RWPE1 (cell line): ENCODE measurements around the gene AUTS2.

Experiments
- CTCF ChIA-PET: fragments of 350-600 bp; sonication (Branson Sonifier 250); formaldehyde crosslinking; extraction: SDS; loops from one replicate; lab custom pipeline; 2021; lab: Yijun Ruan, JAX
- POLR2A ChIA-PET: fragments of 400-600 bp; formaldehyde crosslinking; extraction: SDS; loops from one replicate; lab custom pipeline; 2020; ENCODE audit warnings: antibody characterized with exemption; ENCODE audit not compliant: low non-redundant PET; lab: Yijun Ruan, JAX
- DNase-seq: peaks from one replicate; pipeline ENCODE4 v3.0.0; 2012; ENCODE audit warnings: low spot score
- H3K27ac ChIP-seq: fragments of 450-650 bp; 2 replicates; pipeline ENCODE4 v1.5.1; 2017
- TF ChIP-seq, protein P1 (sequence below): fragments of 450-650 bp; conservative IDR thresholded peaks from 2 replicates; pipeline ENCODE4 v1.5.1; 2017; ENCODE audit warnings: low read depth, mild to moderate bottlenecking

The AUTS2 gene

DNA sequence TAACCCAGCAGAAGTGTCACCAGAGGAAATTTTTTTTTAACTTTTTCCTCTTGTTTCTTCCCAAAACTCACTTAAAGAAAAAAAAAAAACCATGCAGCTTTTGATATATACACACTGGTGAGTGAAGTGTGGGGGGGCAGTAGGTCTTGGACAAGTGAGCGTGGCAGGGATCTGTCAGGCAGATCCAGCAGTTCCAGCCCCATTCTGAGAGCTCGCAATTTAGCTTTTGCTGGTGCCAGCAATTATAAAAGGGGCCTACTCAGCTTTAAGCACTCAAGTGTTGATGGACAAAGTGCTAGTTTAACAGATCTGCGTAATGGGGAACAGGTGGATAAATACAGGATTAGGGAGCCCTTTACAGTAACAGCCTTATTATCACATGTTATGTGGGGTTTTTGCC is 914.5 kb downstream of the AUTS2 start:
- ChIA-PET POLR2A (no interaction called here), CTCF (interaction anchor here (0.6 kb wide), 1 partner anchor 99 kb away, joined by 3 read pairs; no protein-coding TSS in a partner anchor)
- DNase-seq: no peak
- TF ChIP-seq, protein P1, sequence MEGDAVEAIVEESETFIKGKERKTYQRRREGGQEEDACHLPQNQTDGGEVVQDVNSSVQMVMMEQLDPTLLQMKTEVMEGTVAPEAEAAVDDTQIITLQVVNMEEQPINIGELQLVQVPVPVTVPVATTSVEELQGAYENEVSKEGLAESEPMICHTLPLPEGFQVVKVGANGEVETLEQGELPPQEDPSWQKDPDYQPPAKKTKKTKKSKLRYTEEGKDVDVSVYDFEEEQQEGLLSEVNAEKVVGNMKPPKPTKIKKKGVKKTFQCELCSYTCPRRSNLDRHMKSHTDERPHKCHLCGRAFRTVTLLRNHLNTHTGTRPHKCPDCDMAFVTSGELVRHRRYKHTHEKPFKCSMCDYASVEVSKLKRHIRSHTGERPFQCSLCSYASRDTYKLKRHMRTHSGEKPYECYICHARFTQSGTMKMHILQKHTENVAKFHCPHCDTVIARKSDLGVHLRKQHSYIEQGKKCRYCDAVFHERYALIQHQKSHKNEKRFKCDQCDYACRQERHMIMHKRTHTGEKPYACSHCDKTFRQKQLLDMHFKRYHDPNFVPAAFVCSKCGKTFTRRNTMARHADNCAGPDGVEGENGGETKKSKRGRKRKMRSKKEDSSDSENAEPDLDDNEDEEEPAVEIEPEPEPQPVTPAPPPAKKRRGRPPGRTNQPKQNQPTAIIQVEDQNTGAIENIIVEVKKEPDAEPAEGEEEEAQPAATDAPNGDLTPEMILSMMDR: no peak
- H3K27ac ChIP-seq: no peak overlapping the region

DNA sequence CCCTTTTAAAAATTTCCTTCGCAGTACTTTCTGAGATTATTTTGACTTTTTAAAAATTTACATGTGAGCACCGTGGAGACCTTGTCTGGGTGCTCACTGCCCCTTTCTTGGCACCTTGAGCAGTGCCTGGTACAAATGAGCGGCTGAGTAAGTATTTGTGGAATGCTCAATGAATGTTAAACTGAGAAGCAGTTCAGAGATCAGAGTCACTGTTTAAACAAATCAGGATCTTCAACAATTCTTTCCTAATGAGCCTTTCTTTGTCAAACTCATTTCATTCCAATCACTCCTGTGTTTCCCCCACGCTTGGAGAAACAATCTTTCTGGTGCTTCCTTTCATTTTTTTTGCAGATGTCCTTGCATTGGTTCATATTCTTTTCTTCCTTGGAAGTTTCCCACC is 922.3 kb downstream of the AUTS2 start:
- CTCF ChIA-PET: no interaction called here

GRCh38 chr7:70523249-70523988 is 925.1 kb downstream of the AUTS2 start:
- ChIA-PET POLR2A (no interaction called here), CTCF (no interaction called here)
- DNase-seq: no peak
- TF ChIP-seq, protein P1: no peak
- no peak overlapping the region for H3K27ac ChIP-seq

More for the DNA sequence above, 922.3 kb downstream of the AUTS2 start:
- TF ChIP-seq, protein P1: no peak
- POLR2A ChIA-PET: no interaction called here
- no peak overlapping the region for H3K27ac ChIP-seq
- DNase-seq: no peak

DNA sequence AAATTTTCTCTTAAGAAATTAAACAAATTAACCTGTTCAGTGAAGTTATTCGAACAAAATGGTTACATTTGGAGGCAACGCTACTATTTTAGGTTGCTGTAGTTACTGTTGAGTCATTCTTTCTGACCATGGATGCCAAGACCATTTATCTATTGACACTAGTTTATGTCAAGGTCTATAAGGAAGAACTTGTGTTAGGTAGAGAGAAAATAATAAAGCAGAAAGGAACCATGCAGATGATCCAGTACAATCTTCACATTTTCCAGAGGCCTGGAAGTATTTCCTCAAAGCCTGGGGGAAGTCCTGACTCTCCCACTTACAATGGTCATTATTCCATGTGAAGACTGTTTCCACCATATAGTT is 925.7 kb downstream of the AUTS2 start:
- H3K27ac ChIP-seq: no peak overlapping the region
- POLR2A ChIA-PET: no interaction called here
- CTCF ChIA-PET: no interaction called here
- TF ChIP-seq, protein P1: no peak
- DNase-seq: no peak

DNA sequence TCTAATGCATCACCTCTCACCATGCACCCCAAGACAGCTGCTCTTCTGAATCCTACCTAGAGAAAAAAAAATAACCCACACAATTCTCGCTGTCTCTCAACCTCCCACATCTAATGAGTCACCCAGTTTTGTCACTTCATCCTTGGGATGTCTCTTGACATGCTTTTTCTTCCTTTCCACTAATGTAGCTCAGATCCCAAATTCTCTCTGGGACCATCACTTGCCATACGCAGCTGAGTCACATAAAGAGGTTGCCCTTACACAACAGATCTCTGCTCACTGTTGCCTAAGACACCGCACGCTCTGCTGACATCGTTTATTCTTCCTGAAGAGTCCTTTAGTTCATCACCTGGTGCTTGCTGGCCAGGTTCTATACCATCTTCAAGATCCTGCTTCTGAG is 927.7 kb downstream of the AUTS2 start:
- POLR2A ChIA-PET: no interaction called here
- CTCF ChIA-PET: no interaction called here
- TF ChIP-seq, protein P1: no peak
- no peak for DNase-seq
- H3K27ac ChIP-seq: no peak overlapping the region

DNA sequence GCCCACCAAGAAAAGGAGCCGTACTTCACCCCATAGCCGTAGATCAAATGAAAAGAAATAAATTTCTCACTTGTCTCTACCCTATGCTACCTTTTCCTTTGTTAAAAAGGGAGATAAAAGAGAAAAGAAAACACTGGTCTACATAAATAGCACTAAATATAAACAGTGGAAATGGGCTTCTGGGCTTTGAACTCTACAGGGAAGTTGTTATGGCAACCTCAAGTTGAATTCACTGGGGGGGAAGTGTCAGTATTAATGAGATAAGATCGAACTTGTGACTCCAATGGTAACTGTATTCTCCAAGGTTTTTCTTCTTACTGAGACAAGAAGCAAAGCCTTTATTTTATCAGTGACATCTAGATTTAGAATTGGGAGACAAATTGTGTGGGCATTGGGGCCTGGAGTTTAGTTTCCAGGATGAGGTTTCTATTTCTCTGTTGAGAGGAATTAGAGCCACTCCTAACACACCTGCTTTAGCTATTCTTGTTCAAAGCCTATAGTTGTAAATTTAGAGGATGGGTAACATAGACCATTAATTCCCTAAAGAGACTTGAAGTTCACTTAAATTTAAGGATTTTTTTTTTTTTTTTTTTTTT is 929.3 kb downstream of the AUTS2 start:
- no peak overlapping the region for H3K27ac ChIP-seq
- no peak for DNase-seq
- ChIA-PET CTCF (no interaction called here), POLR2A (no interaction called here)
- TF ChIP-seq, protein P1: no peak
